BJ (cell line): Measurements from ENCODE around the gene NCOA7. TPM values are rescaled to one million over a fixed set of nuclear protein-coding genes. Genes with fewer than 3 reads are reported as not detected.

Experiments used
- CTCF ChIA-PET: fragments of 350-600 bp; formaldehyde crosslinking; extraction: SDS; loops from one replicate; lab custom pipeline; 2021; ENCODE audit warnings: antibody characterized with exemption, inconsistent platforms; lab: Yijun Ruan, JAX
- POLR2A ChIA-PET: fragments of 300-600 bp; sonication (Branson Sonifier 250); formaldehyde crosslinking; extraction: SDS; loops from one replicate; lab custom pipeline; 2021; ENCODE audit warnings: antibody characterized with exemption; lab: Charles Lee
- DNase-seq: peaks from one replicate; pipeline ENCODE4 v3.0.0-alpha.2; 2011; ENCODE audit warnings: low read depth
- H3K27me3 ChIP-seq: 2 replicates; pipeline ENCODE4 v1.6.0; 2011; ENCODE audit warnings: low read length; ENCODE audit not compliant: control insufficient read depth, insufficient read depth
- H3K36me3 ChIP-seq: 2 replicates; pipeline ENCODE4 v1.5.1; 2011; ENCODE audit warnings: low read length; ENCODE audit not compliant: control insufficient read depth, insufficient read depth
- H3K4me3 ChIP-seq: 2 replicates; pipeline ENCODE4 v1.5.1; 2011; ENCODE audit warnings: low read depth, mild to moderate bottlenecking, control low read depth, low read length
- CTCF ChIP-seq: IDR thresholded peaks from 2 replicates; pipeline ENCODE4 v1.5.1; 2011; ENCODE audit warnings: low read depth, mild to moderate bottlenecking, control low read depth, inconsistent platforms, low read length, moderate library complexity; ENCODE audit not compliant: insufficient read depth
- polyA plus RNA-seq: library from polyadenylated mRNA; depleted of rRNA; stranded (reverse); fragments of >200 nt; gene quantifications from 2 replicates; pipeline ENCODE4 v1.2.3, GENCODE V29; 2011

NCOA7 gene
- polyA plus RNA-seq, 1 experiment: 27.2 TPM

GRCh38 chr6:125954735-125955339 is 164.1 kb downstream of the NCOA7 start:
- DNase-seq: no peak
- H3K27me3 ChIP-seq: no peaks in the 10 kb centered on the region
- TF ChIP-seq CTCF: no peak
- POLR2A ChIA-PET: no interaction called here
- CTCF ChIA-PET: interaction anchor here (2.6 to 4.1 kb wide), 6 partner anchors 8 to 165 kb away, joined by 12 to 30 read pairs (median 22); partner anchors contain the start of gene NCOA7
- H3K36me3 ChIP-seq: no peaks in the 10 kb centered on the region
- no peak overlapping the region for H3K4me3 ChIP-seq

- H3K4me3 ChIP-seq: no peak overlapping the region
- H3K36me3 ChIP-seq: no peaks in the 10 kb centered on the region
- DNase-seq: no peak
- ChIA-PET CTCF (interaction anchor here (0.5 to 4.1 kb wide), 21 partner anchors 8 to 199 kb away, joined by 3 to 30 read pairs (median 6); partner anchors contain the start of gene NCOA7), POLR2A (interaction anchor here (0.5 to 0.6 kb wide), 2 partner anchors 31 to 727 kb away, joined by 3 to 4 read pairs; no protein-coding TSS in a partner anchor)
- H3K27me3 ChIP-seq: no peaks in the 10 kb centered on the region
- TF ChIP-seq CTCF: no peak
Observed at GRCh38 chr6:125955973-125956372, 165.2 kb downstream of the NCOA7 start.

DNA sequence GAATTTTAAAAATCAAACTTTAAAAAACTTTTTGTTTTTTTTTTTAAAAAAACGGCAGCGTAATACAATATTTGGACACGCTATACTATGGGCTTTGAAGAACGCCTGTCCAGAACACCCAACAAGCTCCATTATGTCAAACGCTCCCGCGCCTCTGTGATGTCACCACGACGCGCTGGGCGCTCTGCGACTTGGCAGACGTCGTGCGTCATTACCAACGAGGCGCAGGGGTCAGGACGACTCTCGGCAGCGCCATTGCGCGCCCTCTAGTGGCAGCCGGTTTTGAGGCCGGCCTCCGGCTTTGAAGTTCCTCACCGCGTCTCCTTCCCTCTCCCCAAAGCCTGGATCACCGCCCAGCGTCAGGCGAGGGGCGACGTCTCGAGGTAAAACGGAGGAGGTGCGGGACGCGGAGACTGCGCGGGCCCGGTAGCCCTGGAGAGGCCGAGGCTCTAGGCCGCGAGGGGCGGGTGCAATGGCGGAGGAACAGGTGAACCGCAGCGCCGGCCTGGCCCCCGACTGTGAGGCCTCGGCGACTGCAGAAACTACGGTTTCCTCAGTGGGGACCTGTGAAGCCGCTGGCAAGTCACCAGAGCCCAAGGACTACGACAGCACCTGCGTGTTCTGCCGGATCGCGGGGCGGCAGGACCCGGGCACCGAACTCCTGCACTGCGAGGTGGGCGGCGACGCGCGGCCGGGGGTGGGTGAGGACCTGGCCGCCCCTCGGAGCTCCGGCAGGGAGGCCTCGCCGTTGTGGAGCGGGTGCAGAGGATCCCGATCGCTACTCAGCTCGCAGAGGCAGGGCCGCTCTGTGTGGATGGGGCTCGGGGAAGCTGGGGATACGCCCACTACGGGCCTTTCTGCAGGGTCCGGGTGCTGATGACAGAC is 166.0 kb downstream of the NCOA7 start, which contains the start of gene HINT3:
TSS of gene HINT3 (plus strand) at position 265 of the 885 bp plus-strand sequence. CDS start at position 473, 208 bp downstream.
- TF ChIP-seq CTCF: peak; percentile 96
- peak; percentile 66 for DNase-seq
- POLR2A ChIA-PET: interaction anchor here (0.5 to 0.6 kb wide), 2 partner anchors 32 to 728 kb away, joined by 3 to 4 read pairs; no protein-coding TSS in a partner anchor
- H3K36me3 ChIP-seq: peaks cover 2% of the 10 kb centered on the region
- no peaks in the 10 kb centered on the region for H3K27me3 ChIP-seq
- peak within 1 kb of the TSS; percentile 93 for H3K4me3 ChIP-seq
- CTCF ChIA-PET: interaction anchor here (0.5 to 4.1 kb wide), 33 partner anchors 8 to 647 kb away, joined by 3 to 30 read pairs (median 5); partner anchors contain the start of gene NCOA7

GRCh38 chr6:125957391-125957693 is 166.6 kb downstream of the NCOA7 start:
- Histone ChIP-seq H3K36me3 (peaks cover 2% of the 10 kb centered on the region), H3K4me3 (peak overlapping the region; percentile 93), H3K27me3 (no peaks in the 10 kb centered on the region)
- TF ChIP-seq CTCF: no peak
- DNase-seq: no peak
- ChIA-PET CTCF (interaction anchor here (0.7 to 4.1 kb wide), 21 partner anchors 8 to 647 kb away, joined by 3 to 30 read pairs (median 6); partner anchors contain the start of gene NCOA7), POLR2A (no interaction called here)
